Osteocyte (in vitro differentiated cells): ENCODE results near the gene FUOM. TPM values are rescaled to one million over a fixed set of nuclear protein-coding genes. Genes with fewer than 3 reads are reported as not detected.

Source experiments
- DNase-seq: peaks from one replicate; pipeline ENCODE4 v3.0.0; 2021; ENCODE audit warnings: mixed read lengths; ENCODE audit not compliant: unreplicated experiment; ENCODE audit errors: extremely low spot score
- H3K27ac Mint-ChIP-seq: one replicate; pipeline ENCODE4 v1.8.0; 2021; ENCODE audit warnings: mild to moderate bottlenecking, mixed read lengths; ENCODE audit not compliant: unreplicated experiment
- H3K27me3 Mint-ChIP-seq: one replicate; pipeline ENCODE4 v1.8.0; 2021; ENCODE audit warnings: mixed read lengths; ENCODE audit not compliant: unreplicated experiment
- H3K36me3 Mint-ChIP-seq: one replicate; pipeline ENCODE4 v1.8.0; 2021; ENCODE audit warnings: mixed read lengths; ENCODE audit not compliant: unreplicated experiment
- H3K4me1 Mint-ChIP-seq: one replicate; pipeline ENCODE4 v1.8.0; 2021; ENCODE audit warnings: mixed read lengths; ENCODE audit not compliant: unreplicated experiment
- H3K4me3 Mint-ChIP-seq: one replicate; pipeline ENCODE4 v1.8.0; 2021; ENCODE audit warnings: mild to moderate bottlenecking, moderate library complexity, mixed read lengths; ENCODE audit not compliant: unreplicated experiment
- H3K9me3 Mint-ChIP-seq: one replicate; pipeline ENCODE4 v1.8.0; 2021; ENCODE audit warnings: mixed read lengths; ENCODE audit not compliant: unreplicated experiment
- microRNA-seq: library from miRNA; unstranded; fragments of <30 nt; microRNA quantifications from one replicate; pipeline ENCODE4 v1.1.0, GENCODE V29; 2020; ENCODE audit not compliant: unreplicated experiment
- total RNA-seq: library from RNA; stranded (reverse); gene quantifications from 2 replicates; pipeline ENCODE4 v1.2.1, GENCODE V29; 2021
- TF ChIP-seq, protein P1 (sequence below): fragments of 200-600 bp; sonication (generic); IDR thresholded peaks from 2 replicates; pipeline ENCODE4 v1.5.0; 2021; ENCODE audit warnings: antibody characterized with exemption, mild to moderate bottlenecking, moderate library complexity

Gene FUOM
- total RNA-seq, 1 donor from 2014 or later, result 24.0 TPM

DNA sequence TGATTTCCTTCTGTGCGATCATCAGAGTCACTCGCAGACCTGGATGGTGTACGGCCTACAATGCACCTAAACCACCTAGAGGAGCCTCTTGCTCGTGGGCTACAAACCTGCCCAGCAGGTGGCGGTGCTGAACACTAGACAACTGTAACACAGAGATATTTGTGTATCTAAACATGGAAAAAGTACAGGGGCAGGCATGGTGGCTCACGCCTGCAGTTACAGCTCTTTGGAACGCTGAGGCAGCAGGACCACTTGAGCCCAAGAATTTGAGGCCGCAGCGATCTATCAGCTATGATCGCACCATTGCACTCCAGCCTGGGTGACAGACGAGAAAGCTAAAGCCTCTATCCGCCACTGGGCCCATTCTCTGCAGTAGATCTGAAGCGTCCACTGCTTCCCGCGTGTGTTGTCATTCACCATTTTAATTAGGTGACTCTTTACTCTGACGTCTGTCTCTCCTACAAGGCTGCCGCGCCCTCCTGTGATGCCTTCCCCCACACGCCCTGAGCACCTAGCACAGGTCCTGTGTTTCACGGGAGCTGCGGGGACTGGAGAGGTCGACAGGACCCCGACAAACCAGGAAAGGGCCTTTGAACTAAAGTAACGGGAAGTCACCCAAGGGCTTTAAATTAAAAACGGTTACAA lies 49.9 kb downstream of the FUOM start:
- Mint-ChIP-seq H3K27me3 (no peaks in the 10 kb centered on the region), H3K27ac (peak overlapping the region; percentile 97), H3K36me3 (peaks cover 13% of the 10 kb centered on the region), H3K4me3 (peak overlapping the region; percentile 90), H3K4me1 (peaks cover 17% of the 10 kb centered on the region), H3K9me3 (no peaks in the 10 kb centered on the region)
- TF ChIP-seq, protein P1, sequence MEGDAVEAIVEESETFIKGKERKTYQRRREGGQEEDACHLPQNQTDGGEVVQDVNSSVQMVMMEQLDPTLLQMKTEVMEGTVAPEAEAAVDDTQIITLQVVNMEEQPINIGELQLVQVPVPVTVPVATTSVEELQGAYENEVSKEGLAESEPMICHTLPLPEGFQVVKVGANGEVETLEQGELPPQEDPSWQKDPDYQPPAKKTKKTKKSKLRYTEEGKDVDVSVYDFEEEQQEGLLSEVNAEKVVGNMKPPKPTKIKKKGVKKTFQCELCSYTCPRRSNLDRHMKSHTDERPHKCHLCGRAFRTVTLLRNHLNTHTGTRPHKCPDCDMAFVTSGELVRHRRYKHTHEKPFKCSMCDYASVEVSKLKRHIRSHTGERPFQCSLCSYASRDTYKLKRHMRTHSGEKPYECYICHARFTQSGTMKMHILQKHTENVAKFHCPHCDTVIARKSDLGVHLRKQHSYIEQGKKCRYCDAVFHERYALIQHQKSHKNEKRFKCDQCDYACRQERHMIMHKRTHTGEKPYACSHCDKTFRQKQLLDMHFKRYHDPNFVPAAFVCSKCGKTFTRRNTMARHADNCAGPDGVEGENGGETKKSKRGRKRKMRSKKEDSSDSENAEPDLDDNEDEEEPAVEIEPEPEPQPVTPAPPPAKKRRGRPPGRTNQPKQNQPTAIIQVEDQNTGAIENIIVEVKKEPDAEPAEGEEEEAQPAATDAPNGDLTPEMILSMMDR, result peak; percentile 71
- DNase-seq, result no peak

DNA sequence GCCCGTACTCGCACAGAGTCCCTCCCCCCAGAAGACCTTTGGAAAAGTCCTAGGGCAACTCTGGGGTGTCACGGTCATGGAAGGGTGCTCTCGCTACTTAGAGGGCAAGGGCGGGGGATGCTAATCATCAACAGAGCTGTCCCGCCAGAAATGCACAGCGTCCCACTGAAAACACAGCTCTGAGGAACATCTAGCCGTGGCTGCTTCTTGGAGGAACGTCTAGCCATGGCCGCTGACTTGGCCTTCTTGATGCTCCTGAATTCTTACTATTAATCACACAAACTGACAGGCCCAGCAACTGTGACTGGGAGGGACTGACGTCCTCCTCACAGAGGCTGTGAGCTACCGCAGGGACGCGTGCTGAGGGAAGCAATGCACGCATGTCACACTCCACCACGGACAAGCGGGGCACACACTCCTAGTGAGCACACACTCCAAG lies 50.9 kb downstream of the FUOM start:
- Mint-ChIP-seq H3K27ac (peak overlapping the region; percentile 97), H3K4me3 (peak overlapping the region; percentile 90), H3K9me3 (no peaks in the 10 kb centered on the region), H3K36me3 (peaks cover 10% of the 10 kb centered on the region), H3K27me3 (no peaks in the 10 kb centered on the region), H3K4me1 (peaks cover 17% of the 10 kb centered on the region)
- TF ChIP-seq, protein P1, result no peak
- DNase-seq, result no peak

DNA sequence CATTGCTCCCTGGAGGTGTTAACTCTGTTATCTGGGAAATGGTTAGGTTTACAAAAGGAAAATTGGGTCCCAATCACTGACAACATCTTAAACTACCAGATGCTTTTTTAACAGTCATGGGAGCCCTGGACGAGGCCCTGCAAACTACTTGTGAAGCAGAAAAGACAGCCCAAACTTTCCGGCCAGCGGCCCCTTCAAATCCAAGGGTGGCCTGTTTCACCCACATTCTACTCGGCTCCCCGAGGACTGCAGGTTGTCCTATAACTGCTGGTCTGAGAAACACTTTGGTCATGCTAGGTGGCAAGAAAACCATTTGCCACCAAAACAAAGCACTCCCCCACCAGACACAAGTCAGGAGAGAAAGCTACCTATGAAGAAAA lies 51.7 kb downstream of the FUOM start:
- Mint-ChIP-seq H3K9me3 (no peaks in the 10 kb centered on the region), H3K27ac (no peak overlapping the region), H3K4me1 (peaks cover 17% of the 10 kb centered on the region), H3K27me3 (no peaks in the 10 kb centered on the region), H3K36me3 (peaks cover 10% of the 10 kb centered on the region), H3K4me3 (peak overlapping the region; percentile 35)
- DNase-seq, result no peak
- TF ChIP-seq, protein P1, result no peak

Small RNA genes within 50 kb of the gene (microRNA-seq; reads per million reads assigned to microRNA genes)
- not detected for gene MIR3944

Other genes starting within 250 kb of the FUOM start
- gene KNDC1, start 197.8 kb downstream of the FUOM start, total RNA-seq, result not detected in 2 replicates
- not detected in 2 replicates for gene UTF1, start 127.8 kb downstream of the FUOM start, total RNA-seq
- not detected in 2 replicates for gene VENTX, start 120.2 kb downstream of the FUOM start, total RNA-seq
- gene ADAM8, start 81.2 kb downstream of the FUOM start, total RNA-seq, result 2.9 and 6.0 TPM in 2 replicates
- 67.2 and 75.2 TPM in 2 replicates for gene TUBGCP2, start 49.1 kb downstream of the FUOM start, total RNA-seq
- 35.1 and 39.1 TPM in 2 replicates for gene ZNF511, start 49.1 kb downstream of the FUOM start, total RNA-seq
- 3.5 TPM in 2 replicates for gene CALY, start 21.1 kb downstream of the FUOM start, total RNA-seq
- not detected in 2 replicates for gene PRAP1, start 10.6 kb downstream of the FUOM start, total RNA-seq
- 62.9 and 65.1 TPM in 2 replicates for gene ECHS1, start 15.3 kb upstream of the FUOM start, total RNA-seq
- 6.5 and 8.7 TPM in 2 replicates for gene PAOX, start 21.2 kb upstream of the FUOM start, total RNA-seq
- gene MTG1, start 36.1 kb upstream of the FUOM start, total RNA-seq, result 57.3 and 65.2 TPM in 2 replicates
- 2.2 and 2.7 TPM in 2 replicates for gene SPRN, start 66.6 kb upstream of the FUOM start, total RNA-seq
- gene SCART1, start 95.9 kb upstream of the FUOM start, total RNA-seq, result 3.2 and 4.8 TPM in 2 replicates
- gene CYP2E1, start 169.3 kb upstream of the FUOM start, total RNA-seq, result 2.2 and 3.1 TPM in 2 replicates
- gene SYCE1, start 207.6 kb upstream of the FUOM start, total RNA-seq, result not detected in 2 replicates